Spinal cord (tissue), 10 donors: Measurements from ENCODE around the gene CLPSL2. TPM values are rescaled to one million over a fixed set of nuclear protein-coding genes. Genes with fewer than 3 reads are reported as not detected.
"Not testable (repeated sequence)": the region's sequence is repeated elsewhere in the genome, so short reads cannot be mapped to it uniquely, and the experiment has no call there.

Experiments
- DNase-seq, 6 donors: peaks; one replicate each; pipeline versions ENCODE4 v3.0.0 to v3.0.0-alpha.2; 2013 to 2015; ENCODE audit warnings: low spot score in 6 of 6, low read depth in 4 of 6
- H3K27ac ChIP-seq: one replicate; pipeline ENCODE4 v1.5.1; 2013; ENCODE audit warnings: low read depth, low read length, control low read depth
- H3K27me3 ChIP-seq: one replicate; pipeline ENCODE4 v1.6.1; 2013; ENCODE audit warnings: low read length; ENCODE audit not compliant: control insufficient read depth, insufficient read depth
- H3K36me3 ChIP-seq: one replicate; pipeline ENCODE4 v1.6.1; 2013; ENCODE audit warnings: low read length; ENCODE audit not compliant: control insufficient read depth, insufficient read depth
- H3K4me1 ChIP-seq: one replicate; pipeline ENCODE4 v1.6.1; 2013; ENCODE audit warnings: low read length; ENCODE audit not compliant: control insufficient read depth, insufficient read depth
- H3K4me3 ChIP-seq: one replicate; pipeline ENCODE4 v1.5.1; 2013; ENCODE audit warnings: low read depth, low read length, control low read depth
- H3K9me3 ChIP-seq: one replicate; pipeline ENCODE4 v1.6.1; 2013; ENCODE audit warnings: low read length; ENCODE audit not compliant: control insufficient read depth, insufficient read depth
- WGBS: methylation state at CpG from one replicate; pipeline ENCODE4 v1.1.5; 2013; ENCODE audit warnings: missing lambda C conversion rate; ENCODE audit not compliant: insufficient coverage; 5-methylcytosine and 5-hydroxymethylcytosine counted together
- polyA plus RNA-seq, 2 donors: library from polyadenylated mRNA; unstranded; fragments of 120-200 nt; gene quantifications; one replicate each; pipeline ENCODE4 v1.2.1, GENCODE V29; 2013; ENCODE audit not compliant: insufficient read length in 2 of 2
- total RNA-seq, 2 donors: library from RNA; depleted of rRNA in 1 of 2; stranded (reverse); fragments of 120-200 nt in 1 of 2; fragments of >200 nt in 1 of 2; gene quantifications; one replicate each; pipeline versions ENCODE4 v1.2.3 to v1.2.4, GENCODE V29; 2013 to 2014
- donor health status: healthy.

The CLPSL2 gene
- total and polyA plus RNA-seq, 4 donors: 0.56 TPM; not detected in 3

- peaks cover 33% of the 10 kb centered on the region for H3K4me1 ChIP-seq
- H3K9me3 ChIP-seq: no peaks in the 10 kb centered on the region
- no peaks in the 10 kb centered on the region for H3K36me3 ChIP-seq
- 100% methylated on average over 3 of the region's 8 CpGs for WGBS
- no peaks in the 10 kb centered on the region for H3K27me3 ChIP-seq
- H3K4me3 ChIP-seq: no peak overlapping the region
- DNase-seq: no peak
- no peak overlapping the region for H3K27ac ChIP-seq
Measured at GRCh38 chr6:35733633-35734032, 42.8 kb upstream of the CLPSL2 start.

DNA sequence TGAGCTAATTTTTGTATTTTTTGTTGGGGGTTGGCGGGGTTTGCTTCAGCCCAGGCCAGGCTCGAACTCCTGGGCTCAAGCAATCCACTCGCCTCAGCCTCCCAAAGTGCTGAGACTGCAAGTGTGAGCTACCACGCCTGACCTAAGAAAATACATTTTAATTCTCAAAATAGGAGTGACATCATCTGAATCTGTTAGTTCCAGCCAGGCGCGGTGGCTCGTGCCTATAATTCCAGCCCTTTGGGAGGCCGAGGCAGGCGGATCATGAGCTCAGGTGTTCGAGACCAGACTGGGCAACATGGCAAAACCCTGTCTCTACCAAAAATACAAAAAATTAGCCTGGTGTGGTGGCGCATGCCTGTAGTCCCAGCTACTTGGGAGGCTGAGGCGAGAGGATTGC is 42.1 kb upstream of the CLPSL2 start:
- H3K36me3 ChIP-seq, H3K9me3 ChIP-seq, H3K27me3 ChIP-seq, H3K27ac ChIP-seq, DNase-seq, H3K4me3 ChIP-seq: not testable (repeated sequence)
- 91% methylated on average over 10 of the region's 12 CpGs for whole genome bisulfite sequencing
- peaks cover 28% of the 10 kb centered on the region for H3K4me1 ChIP-seq

GRCh38 chr6:35735452-35735851 is 40.9 kb upstream of the CLPSL2 start:
- DNase-seq: no peak
- 92% methylated on average over 3 of the region's 3 CpGs for WGBS
- no peak overlapping the region for H3K27ac ChIP-seq
- H3K27me3 ChIP-seq: no peaks in the 10 kb centered on the region
- no peaks in the 10 kb centered on the region for H3K36me3 ChIP-seq
- no peak overlapping the region for H3K4me3 ChIP-seq
- no peaks in the 10 kb centered on the region for H3K9me3 ChIP-seq
- H3K4me1 ChIP-seq: peaks cover 28% of the 10 kb centered on the region

DNA sequence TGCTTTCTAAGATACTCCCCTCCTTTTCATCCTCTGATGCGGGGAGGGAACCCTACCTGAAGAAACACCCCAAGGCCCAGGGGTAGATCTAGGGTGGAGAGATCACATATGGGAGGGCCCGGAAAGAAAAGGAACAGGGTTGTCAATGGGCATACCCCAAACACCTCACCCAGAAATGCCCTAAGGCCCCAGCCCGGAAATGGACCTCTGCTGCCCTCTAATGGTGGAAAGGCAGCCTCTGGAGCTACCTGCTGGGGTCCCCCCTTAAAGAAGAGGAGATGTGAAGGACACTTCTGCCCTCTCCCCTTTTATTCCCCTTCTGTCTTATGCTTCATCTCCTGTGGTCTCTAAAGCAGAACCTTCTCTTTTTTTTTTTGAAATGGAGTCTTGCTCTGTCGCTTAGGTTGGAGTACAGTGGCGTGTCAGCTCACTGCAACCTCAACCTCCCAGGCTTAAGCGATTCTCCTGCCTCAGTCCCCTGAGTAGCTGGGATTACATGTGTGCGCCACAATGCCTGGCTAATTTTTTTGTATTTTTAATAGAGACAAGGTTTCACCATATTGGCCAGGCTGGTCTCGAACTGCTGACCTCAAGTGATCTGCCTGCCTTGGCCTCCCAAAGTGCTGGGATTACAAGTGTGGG is 40.0 kb upstream of the CLPSL2 start:
- no peaks in the 10 kb centered on the region for H3K36me3 ChIP-seq
- no peak overlapping the region for H3K4me3 ChIP-seq
- 83% methylated on average over 1 of the region's 8 CpGs for WGBS
- no peaks in the 10 kb centered on the region for H3K27me3 ChIP-seq
- no peaks in the 10 kb centered on the region for H3K9me3 ChIP-seq
- no peak overlapping the region for H3K27ac ChIP-seq
- peak in 3 of 6 donors; percentile 54 to 91 (median 88) for DNase-seq
- H3K4me1 ChIP-seq: peaks cover 26% of the 10 kb centered on the region

- H3K27me3 ChIP-seq: no peaks in the 10 kb centered on the region
- DNase-seq: no peak
- H3K4me3 ChIP-seq: no peak within 1 kb of the TSS
- 92% methylated on average over 10 of the region's 10 CpGs for WGBS
- no peaks in the 10 kb centered on the region for H3K9me3 ChIP-seq
- H3K36me3 ChIP-seq: no peaks in the 10 kb centered on the region
- peaks cover 22% of the 10 kb centered on the region for H3K4me1 ChIP-seq
- H3K27ac ChIP-seq: no peak within 1 kb of the TSS
Measured at GRCh38 chr6:35736982-35737412, 39.4 kb upstream of the CLPSL2 start, which contains the start of gene ARMC12. TSS of gene ARMC12 (plus strand) at chr6:35737032. CDS start at chr6:35737109, 77 bp downstream.

GRCh38 chr6:35737413-35738211 is 38.8 kb upstream of the CLPSL2 start:
- Histone ChIP-seq H3K27me3 (no peaks in the 10 kb centered on the region), H3K4me1 (peaks cover 15% of the 10 kb centered on the region), H3K9me3 (no peaks in the 10 kb centered on the region), H3K36me3 (no peaks in the 10 kb centered on the region), H3K27ac (no peak overlapping the region), H3K4me3 (no peak overlapping the region)
- WGBS: 86% methylated on average over 11 of the region's 16 CpGs
- DNase-seq: peak in 3 of 6 donors; percentile 48 to 95 (median 90)

DNA sequence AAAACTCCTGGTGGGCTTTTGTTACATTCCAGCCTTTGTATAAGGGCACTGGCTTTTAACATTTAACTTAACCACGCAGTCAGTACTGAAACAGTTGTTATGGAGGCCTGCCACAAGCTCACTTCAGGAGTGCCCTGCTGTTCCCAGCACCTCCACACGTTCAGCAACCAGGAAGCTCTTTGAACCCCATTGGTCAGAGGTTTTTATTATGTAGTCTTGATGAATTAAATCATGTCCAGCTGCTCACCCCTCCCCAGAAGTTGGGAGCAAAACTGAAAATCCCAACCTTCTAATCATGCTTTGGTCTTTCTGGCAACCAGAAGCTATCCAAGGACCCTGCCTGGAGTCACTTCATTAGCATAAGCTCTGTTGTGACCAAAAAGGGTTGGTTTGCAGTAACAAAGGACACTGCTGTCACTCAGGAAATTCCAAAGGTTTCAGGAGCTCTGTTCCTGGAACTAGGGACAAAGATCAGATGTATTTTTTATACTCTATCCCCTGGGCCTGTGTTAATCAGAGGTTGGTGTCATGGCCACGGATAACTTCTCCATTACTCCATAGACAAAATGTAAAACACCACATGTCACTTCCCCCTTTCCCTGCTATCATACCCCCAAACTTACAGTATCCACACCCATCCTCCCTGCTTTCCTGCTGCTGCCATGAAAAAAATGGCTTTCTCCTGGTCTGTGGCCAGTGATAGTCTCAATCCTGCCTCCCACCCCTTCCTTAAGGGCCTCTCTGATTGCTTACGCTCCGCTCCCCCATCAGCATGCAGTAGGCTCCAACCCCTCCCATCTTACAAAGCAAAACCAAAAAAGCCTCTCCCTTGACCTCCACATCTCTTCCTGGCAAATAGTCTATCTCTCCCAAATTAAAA is 36.5 kb upstream of the CLPSL2 start:
- Histone ChIP-seq H3K36me3 (no peaks in the 10 kb centered on the region), H3K27me3 (no peaks in the 10 kb centered on the region), H3K4me3 (no peak overlapping the region), H3K9me3 (no peaks in the 10 kb centered on the region), H3K4me1 (peaks cover 12% of the 10 kb centered on the region), H3K27ac (no peak overlapping the region)
- WGBS: 70% methylated on average over 3 of the region's 5 CpGs
- DNase-seq: peak in 1 of 6 donors; percentile 0

GRCh38 chr6:35742842-35743241 is 33.6 kb upstream of the CLPSL2 start:
- 53% methylated on average over 2 of the region's 8 CpGs for WGBS
- H3K27ac ChIP-seq: no peak overlapping the region
- H3K36me3 ChIP-seq: no peaks in the 10 kb centered on the region
- no peak overlapping the region for H3K4me3 ChIP-seq
- no peaks in the 10 kb centered on the region for H3K4me1 ChIP-seq
- no peaks in the 10 kb centered on the region for H3K27me3 ChIP-seq
- DNase-seq: no peak
- H3K9me3 ChIP-seq: no peaks in the 10 kb centered on the region

DNA sequence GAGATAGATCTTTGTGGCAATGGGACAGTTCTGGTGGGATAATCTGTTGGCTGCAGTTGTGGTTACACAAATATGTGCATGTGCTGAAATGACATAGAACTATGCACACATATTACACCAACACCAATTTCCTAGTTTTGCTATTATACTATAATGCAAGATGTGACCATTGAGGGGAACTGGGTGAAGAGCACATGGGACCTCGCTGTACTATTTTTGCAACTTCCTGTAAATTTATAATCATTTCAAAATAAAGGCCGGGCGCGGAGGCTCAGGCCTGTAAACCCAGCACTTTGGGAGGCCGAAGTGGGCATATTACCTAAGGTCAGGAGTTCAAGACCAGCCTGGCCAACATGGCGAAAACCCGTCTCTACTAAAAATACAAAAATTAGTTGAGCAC is 30.9 kb upstream of the CLPSL2 start:
- 95% methylated on average over 4 of the region's 7 CpGs for WGBS
- no peak overlapping the region for H3K4me3 ChIP-seq
- no peaks in the 10 kb centered on the region for H3K27me3 ChIP-seq
- no peaks in the 10 kb centered on the region for H3K4me1 ChIP-seq
- H3K9me3 ChIP-seq: no peaks in the 10 kb centered on the region
- DNase-seq: no peak
- no peaks in the 10 kb centered on the region for H3K36me3 ChIP-seq
- no peak overlapping the region for H3K27ac ChIP-seq
